Measurements from ENCODE around the gene AMY1A.
"Not testable (repeated sequence)": the region's sequence is repeated elsewhere in the genome, so short reads cannot be mapped to it uniquely, and the experiment has no call there.

AMY1A gene

DNA sequence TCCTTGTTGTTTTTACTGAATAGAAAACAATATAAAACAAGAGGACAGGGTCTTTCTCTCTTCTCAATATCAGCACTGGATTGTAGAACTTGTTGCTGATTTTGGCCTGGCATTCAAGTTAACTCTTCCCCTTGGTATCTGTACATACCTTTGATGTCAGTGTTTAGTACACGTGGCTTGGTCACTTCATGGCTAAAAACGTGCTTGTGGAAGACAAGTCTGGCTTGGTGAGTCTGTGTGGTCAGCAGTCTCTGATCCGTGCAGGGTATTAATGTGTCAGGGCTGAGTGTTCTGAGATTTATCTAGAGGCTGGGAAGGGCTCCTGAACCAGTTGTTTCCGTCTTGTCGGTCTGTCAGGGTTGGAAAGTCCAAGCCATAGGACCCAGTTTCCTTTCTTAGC is at the start of gene AMY1A:
Gene AMY1A, plus strand, starts transcription at position 301 of the 400 bp plus-strand sequence. CDS start 571 bp downstream, outside the sequence.
- DNase-seq (ENCODE audit: low spot score), result not testable (repeated sequence)

DNA sequence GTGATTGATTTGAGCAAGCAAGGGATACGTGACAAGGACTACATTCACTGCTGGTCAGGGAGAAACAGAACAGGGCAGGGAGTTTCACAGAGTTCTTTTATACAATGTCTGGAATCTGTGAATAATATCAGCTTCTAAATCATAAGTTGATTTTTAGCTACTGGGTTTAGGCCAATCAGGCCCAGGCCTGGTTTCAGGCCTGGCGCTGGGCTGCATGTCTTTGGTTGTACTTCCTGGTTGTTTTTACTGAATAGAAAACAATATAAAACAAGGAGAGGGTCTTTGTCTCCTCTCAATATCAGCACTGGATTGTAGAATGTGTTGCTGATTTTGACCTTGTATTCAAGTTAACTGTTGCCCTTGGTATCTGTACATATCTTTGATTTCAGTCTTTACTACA is 39.2 kb upstream of the AMY1A start:
- no peak for DNase-seq (ENCODE audit: low spot score)

DNA sequence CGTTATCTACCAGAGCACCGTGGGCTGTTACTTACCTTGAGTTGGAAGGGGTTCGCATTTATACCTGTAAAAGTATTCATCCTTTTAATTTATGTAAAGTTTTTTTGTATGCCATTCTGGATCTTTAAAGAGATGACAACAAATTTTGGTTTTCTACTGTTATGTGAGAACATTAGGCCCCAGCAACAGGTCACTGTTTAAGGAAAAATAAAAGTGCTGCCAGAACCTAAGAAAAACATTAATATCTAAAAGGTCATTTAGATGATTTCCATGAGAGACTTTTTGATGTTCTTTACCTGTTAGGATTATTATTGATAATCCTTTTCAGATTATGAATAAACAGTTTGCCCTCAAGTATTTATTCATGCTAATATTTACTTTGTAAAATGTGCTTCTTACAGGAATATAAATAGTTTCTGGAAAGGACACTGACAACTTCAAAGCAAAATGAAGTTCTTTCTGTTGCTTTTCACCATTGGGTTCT is 38.5 kb upstream of the AMY1A start, which contains the start of gene AMY2A:
Gene AMY2A, plus strand, starts transcription at position 434 of the 484 bp plus-strand sequence. Its CDS starts 14 bp downstream, at position 448.
- DNase-seq (ENCODE audit: low spot score), result not testable (repeated sequence)

DNA sequence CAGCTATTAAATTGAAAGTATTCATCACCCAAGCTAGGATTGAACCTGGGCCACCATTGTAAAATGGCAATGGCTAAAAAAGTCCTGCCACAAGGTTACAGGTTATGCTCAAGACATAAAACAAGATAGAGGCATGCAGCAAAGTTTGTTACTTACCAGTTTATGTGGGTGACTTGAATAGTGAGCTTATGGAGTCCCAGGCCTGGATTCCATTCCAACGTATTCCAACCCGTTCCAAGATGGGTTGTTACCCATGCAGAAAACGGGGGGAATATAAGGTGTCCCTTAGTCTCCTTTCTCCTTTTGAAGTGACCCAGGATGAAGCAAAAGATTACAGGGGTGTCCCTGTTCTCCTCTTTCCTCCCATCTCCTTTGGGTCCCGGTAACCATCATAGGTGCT is 28.1 kb upstream of the AMY1A start:
- DNase-seq (ENCODE audit: low spot score), result not testable (repeated sequence)

DNA sequence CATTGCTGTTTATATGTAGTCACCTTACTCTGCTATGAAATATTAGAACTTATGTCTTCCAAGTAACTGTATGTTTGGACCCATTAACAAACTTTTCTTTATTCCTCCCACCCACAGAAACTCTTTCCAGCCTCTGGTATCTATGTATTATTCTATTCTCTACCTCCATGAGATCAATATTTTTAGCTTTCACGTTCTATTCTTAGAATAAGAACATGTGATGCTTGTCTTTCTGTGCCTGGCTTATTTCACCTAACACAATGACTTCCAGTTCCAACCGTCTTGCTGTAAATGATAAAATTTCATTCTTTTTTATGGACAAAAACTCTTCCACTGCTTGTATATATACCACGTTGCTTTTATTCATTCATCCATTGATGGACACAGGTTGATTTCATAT is 14.4 kb upstream of the AMY1A start:
- not testable (repeated sequence) for DNase-seq (ENCODE audit: low spot score)

DNA sequence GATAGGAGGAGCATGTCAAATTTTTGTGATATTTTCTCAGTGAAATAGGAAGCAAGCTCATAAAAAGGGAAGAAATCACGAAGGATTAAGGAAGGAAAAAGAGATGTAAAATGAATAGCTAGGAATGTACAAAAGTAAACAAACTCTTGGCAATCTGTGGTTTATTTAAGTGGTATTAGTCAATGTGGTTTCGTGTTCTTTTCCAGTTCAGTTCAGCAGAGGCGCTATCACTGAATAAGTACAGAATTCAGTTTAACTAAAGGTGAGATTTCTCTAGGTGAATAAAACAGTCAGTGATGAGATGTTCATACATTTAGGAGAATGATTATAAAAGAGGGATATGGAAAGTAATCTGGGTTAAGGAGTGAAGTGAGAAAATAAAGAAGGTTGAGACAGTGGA is 11.7 kb upstream of the AMY1A start:
- DNase-seq (ENCODE audit: low spot score), result not testable (repeated sequence)

DNA sequence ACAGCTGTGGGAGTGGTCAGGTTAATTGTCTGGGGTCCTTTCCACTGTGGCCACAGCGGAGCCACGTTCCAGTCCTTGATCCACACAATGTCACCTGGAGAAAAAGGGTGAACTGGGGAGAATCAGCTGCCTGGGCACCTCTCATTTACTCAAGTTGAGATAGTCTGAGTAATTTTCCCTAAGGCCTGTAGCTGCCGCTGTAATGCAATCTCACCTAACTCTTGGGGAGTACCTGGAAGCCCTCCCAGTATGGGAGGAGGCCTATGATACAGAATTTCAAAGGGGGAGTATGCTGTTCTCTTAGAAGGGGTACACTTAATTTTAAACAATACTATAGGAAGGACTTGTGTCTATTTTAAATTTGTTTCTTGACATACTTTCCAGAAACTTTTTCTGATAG is 5.3 kb upstream of the AMY1A start:
- not testable (repeated sequence) for DNase-seq (ENCODE audit: low spot score)

DNA sequence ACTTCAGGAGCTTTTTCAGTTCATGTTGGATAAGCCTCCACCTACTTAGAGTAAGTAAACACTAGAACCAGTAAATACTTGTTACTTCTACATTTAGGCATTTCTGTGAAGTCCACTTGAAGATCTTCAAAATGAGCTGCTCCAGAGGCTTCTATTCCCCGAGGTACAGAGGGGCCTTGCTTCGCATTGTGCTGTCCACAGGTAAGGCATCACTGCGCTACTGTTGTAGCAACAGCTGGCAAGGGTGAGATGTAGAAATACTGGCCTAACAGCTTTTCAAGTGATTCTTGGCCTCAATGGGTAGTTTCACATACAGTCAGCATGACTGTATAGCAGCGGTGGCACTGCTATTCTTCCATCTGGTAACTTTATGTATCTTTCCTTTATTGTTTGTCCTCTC is 4.7 kb upstream of the AMY1A start:
- DNase-seq (ENCODE audit: low spot score), result not testable (repeated sequence)

DNA sequence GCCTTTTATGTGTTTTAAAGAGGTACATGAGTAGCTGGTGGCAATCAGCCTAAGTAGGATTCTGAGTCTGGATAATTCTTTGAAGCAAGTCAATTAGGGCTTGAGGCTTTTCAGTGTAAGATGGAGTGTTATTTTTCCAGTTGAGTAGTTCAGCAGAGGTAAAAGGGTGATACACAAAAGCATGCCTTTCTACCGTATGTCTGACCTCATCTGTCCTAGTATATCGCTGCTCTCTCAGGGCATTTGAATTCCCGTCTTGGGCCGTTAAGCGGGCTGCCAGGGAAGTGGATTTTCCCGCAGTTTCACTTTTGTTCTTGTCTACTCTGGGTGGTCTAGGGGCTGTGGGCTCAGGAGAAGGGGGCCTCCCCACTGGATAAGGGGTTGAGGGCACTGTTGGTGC is 1.4 kb upstream of the AMY1A start:
- not testable (repeated sequence) for DNase-seq (ENCODE audit: low spot score)

DNA sequence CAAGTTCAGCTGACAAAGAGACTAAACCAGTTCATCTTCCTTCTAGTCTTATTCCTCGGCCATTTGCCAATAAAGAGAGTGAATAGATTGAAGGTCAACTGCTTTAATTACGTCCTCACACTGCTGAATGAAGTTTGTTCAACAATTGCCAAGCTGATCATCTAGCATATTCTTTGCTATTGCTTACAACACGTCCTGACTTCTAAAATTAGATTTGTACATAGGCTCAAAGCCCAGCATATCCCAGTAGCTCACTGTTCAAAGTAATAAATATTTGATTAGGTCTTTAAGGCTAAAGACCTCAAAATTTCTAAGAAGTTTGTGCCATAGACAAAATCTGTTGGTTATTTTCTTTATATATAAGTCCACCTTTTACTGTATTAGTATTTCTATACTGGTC is 20.8 kb downstream of the AMY1A start:
- not testable (repeated sequence) for DNase-seq (ENCODE audit: low spot score)

DNA sequence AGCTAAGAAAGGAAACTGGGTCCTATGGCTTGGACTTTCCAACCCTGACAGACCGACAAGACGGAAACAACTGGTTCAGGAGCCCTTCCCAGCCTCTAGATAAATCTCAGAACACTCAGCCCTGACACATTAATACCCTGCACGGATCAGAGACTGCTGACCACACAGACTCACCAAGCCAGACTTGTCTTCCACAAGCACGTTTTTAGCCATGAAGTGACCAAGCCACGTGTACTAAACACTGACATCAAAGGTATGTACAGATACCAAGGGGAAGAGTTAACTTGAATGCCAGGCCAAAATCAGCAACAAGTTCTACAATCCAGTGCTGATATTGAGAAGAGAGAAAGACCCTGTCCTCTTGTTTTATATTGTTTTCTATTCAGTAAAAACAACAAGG is 40.5 kb downstream of the AMY1A start, which contains the start of gene AMY1B:
Gene AMY1B, minus strand, starts transcription at position 101 of the 400 bp plus-strand sequence. CDS start 571 bp downstream, outside the sequence.
- DNase-seq (ENCODE audit: low spot score), result not testable (repeated sequence)

DNA sequence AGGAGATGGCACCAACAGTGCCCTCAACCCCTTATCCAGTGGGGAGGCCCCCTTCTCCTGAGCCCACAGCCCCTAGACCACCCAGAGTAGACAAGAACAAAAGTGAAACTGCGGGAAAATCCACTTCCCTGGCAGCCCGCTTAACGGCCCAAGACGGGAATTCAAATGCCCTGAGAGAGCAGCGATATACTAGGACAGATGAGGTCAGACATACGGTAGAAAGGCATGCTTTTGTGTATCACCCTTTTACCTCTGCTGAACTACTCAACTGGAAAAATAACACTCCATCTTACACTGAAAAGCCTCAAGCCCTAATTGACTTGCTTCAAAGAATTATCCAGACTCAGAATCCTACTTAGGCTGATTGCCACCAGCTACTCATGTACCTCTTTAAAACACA is 41.9 kb downstream of the AMY1A start:
- not testable (repeated sequence) for DNase-seq (ENCODE audit: low spot score)

DNA sequence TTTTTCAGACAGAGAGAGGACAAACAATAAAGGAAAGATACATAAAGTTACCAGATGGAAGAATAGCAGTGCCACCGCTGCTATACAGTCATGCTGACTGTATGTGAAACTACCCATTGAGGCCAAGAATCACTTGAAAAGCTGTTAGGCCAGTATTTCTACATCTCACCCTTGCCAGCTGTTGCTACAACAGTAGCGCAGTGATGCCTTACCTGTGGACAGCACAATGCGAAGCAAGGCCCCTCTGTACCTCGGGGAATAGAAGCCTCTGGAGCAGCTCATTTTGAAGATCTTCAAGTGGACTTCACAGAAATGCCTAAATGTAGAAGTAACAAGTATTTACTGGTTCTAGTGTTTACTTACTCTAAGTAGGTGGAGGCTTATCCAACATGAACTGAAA is 45.1 kb downstream of the AMY1A start:
- DNase-seq (ENCODE audit: low spot score), result not testable (repeated sequence)

DNA sequence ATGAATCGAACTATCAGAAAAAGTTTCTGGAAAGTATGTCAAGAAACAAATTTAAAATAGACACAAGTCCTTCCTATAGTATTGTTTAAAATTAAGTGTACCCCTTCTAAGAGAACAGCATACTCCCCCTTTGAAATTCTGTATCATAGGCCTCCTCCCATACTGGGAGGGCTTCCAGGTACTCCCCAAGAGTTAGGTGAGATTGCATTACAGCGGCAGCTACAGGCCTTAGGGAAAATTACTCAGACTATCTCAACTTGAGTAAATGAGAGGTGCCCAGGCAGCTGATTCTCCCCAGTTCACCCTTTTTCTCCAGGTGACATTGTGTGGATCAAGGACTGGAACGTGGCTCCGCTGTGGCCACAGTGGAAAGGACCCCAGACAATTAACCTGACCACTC is 45.7 kb downstream of the AMY1A start:
- DNase-seq (ENCODE audit: low spot score), result not testable (repeated sequence)

DNA sequence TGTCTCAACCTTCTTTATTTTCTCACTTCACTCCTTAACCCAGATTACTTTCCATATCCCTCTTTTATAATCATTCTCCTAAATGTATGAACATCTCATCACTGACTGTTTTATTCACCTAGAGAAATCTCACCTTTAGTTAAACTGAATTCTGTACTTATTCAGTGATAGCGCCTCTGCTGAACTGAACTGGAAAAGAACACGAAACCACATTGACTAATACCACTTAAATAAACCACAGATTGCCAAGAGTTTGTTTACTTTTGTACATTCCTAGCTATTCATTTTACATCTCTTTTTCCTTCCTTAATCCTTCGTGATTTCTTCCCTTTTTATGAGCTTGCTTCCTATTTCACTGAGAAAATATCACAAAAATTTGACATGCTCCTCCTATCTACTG is 52.1 kb downstream of the AMY1A start:
- DNase-seq (ENCODE audit: low spot score), result not testable (repeated sequence)

DNA sequence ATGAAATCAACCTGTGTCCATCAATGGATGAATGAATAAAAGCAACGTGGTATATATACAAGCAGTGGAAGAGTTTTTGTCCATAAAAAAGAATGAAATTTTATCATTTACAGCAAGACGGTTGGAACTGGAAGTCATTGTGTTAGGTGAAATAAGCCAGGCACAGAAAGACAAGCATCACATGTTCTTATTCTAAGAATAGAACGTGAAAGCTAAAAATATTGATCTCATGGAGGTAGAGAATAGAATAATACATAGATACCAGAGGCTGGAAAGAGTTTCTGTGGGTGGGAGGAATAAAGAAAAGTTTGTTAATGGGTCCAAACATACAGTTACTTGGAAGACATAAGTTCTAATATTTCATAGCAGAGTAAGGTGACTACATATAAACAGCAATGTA is 54.8 kb downstream of the AMY1A start:
- DNase-seq (ENCODE audit: low spot score), result not testable (repeated sequence)
